Heart left ventricle (tissue), 16 donors: ENCODE results near the gene PJA1. TPM values are rescaled to one million over a fixed set of nuclear protein-coding genes. Genes with fewer than 3 reads are reported as not detected.

Experiments used
- ATAC-seq, 4 donors: fragments of 200-7000 bp; cut with Tn5 transposase; one replicate each; pipeline ENCODE4 v1.9.1; 2020 to 2022; ENCODE audit warnings: moderate library complexity in 4 of 4, mild to moderate bottlenecking in 3 of 4, moderate number of reproducible peaks in 1 of 4
- DNase-seq, 5 donors: peaks; one replicate each; pipeline ENCODE4 v3.0.0-alpha.2; 2020
- H3K27ac ChIP-seq, 12 donors: fragments of 200-600 bp; sonication (generic) in 4 of 12; one replicate each; pipeline versions ENCODE4 v1.5.0 to v1.8.0; 2016 to 2022; ENCODE audit warnings: mild to moderate bottlenecking in 2 of 12
- H3K27me3 ChIP-seq, 9 donors: fragments of 200-600 bp; sonication (generic) in 2 of 9; one replicate each; pipeline versions ENCODE4 v1.5.1 to v1.8.0; 2016 to 2022; ENCODE audit warnings: mild to moderate bottlenecking in 3 of 9
- H3K36me3 ChIP-seq, 9 donors: fragments of 200-600 bp; sonication (generic) in 2 of 9; one replicate each; pipeline versions ENCODE4 v1.5.0 to v1.8.0; 2018 to 2022; ENCODE audit warnings: mild to moderate bottlenecking in 2 of 9
- H3K4me1 ChIP-seq, 12 donors: fragments of 200-600 bp; sonication (generic) in 4 of 12; one replicate each; pipeline versions ENCODE4 v1.5.0 to v1.8.0; 2016 to 2022; ENCODE audit warnings: mild to moderate bottlenecking in 3 of 12
- H3K4me3 ChIP-seq, 12 donors: fragments of 200-600 bp; sonication (generic) in 4 of 12; one replicate each; pipeline versions ENCODE4 v1.5.0 to v1.8.0; 2017 to 2022; ENCODE audit warnings: mild to moderate bottlenecking in 9 of 12, moderate library complexity in 4 of 12
- H3K9me3 ChIP-seq, 12 donors: fragments of 200-600 bp; sonication (generic) in 4 of 12; one replicate each; pipeline versions ENCODE4 v1.5.0 to v1.8.0; 2016 to 2022; ENCODE audit warnings: mild to moderate bottlenecking in 1 of 12
- CTCF ChIP-seq, 12 donors: fragments of 200-600 bp; sonication (generic) in 4 of 12; IDR thresholded peaks; one replicate each; pipeline versions ENCODE4 v1.5.0 to v1.8.0; 2018 to 2022; ENCODE audit warnings: antibody characterized with exemption in 12 of 12, mild to moderate bottlenecking in 5 of 12
- POLR2A ChIP-seq, 2 donors: fragments of 450-650 bp; IDR thresholded peaks; one replicate each; pipeline ENCODE4 v1.6.1; 2017; ENCODE audit warnings: antibody characterized with exemption in 2 of 2, mild to moderate bottlenecking in 2 of 2, moderate library complexity in 2 of 2
- WGBS, 4 donors: extraction: QIAGEN DNeasy Blood & Tissue Kit in 2 of 4; methylation state at CpG; one replicate each; pipeline versions ENCODE4 v1.1.5 to v1.1.7; 2013 to 2018; 5-methylcytosine and 5-hydroxymethylcytosine counted together
- intact Hi-C, 10 donors: fragments of 100-400 bp; cut with DNase I; formaldehyde crosslinking; loops; one replicate each; pipeline versions ENCODE4 v1.11.1 to v1.14.2; 2022
- polyA plus RNA-seq, 2 donors: library from polyadenylated mRNA; stranded (reverse); fragments of 200-250 nt; gene quantifications; one replicate each; pipeline ENCODE4 v1.2.3, GENCODE V29; 2013
- total RNA-seq, 9 donors: library from RNA; depleted of rRNA in 2 of 9; stranded (reverse); fragments of >200 nt in 2 of 9; fragmentation: NEBNext Ultra II Directional in 3 of 9; extraction: Animal tissue kit (Norgen Biotek cat#: 25700) in 3 of 9; gene quantifications; one replicate each; pipeline versions ENCODE4 v1.1.0 to v1.2.4, GENCODE V29; 2016 to 2023
- donor health status: ischemic (EF 13 %, LVEDD 7.1; RV severe dilation, severe dysfunction).
- donor health status: healthy with polysubstance abuse.
- donor health status: DM: no; HTN: yes; CAD: no.
- donor health status: DM: no; HTN: no; CAD: no.
- donor health status: ischemic (EF 25% LVEDD 6.9; RV normal size, moderate dysfunction).
- donor health status: ischemic (EF 25% LVEDD 5.7; RV mildly dilated, moderate dysfunction).
- donor health status: healthy.
- donor health status: DM: yes; HTN: yes; CAD: no.
- donor health status: ischemic (EF 35%, LVEDD 5.7; RV mildly dilated, moderate dysfunction).
- donor health status: nonischemic (EF 11% LVEDD 7.7; RV severe dilation, severe dysfunction).
- donor health status: DM: yes; HTN: yes; CAD: no.
- donor health status: PGD.
- donor health status: ischemic (EF 29% LVEDD 5.4; RV normal size, mild dysfunction).
- donor health status: nonischemic (EF 23%, LVEDD 6.1; RV moderate dilation, normal function).

Gene PJA1
- total and polyA plus RNA-seq, 11 donors, result 4.3 to 20.1 (median 14.4) TPM

GRCh38 chrX:69127466-69127865 is 37.8 kb downstream of the PJA1 start:
- peaks cover 0 to 46% (median 0%) of the 10 kb centered on the region in 9 donors for H3K27me3 ChIP-seq
- no peaks in the 10 kb centered on the region for H3K9me3 ChIP-seq
- H3K27ac ChIP-seq, result no peak overlapping the region
- no peak for ATAC-seq
- DNase-seq, result no peak
- WGBS, 4 donors, result 79 to 95% (median 92%) methylated on average over 3 of the region's 3 CpGs
- TF ChIP-seq CTCF (IDR thresholded peaks at IDR 0.05) (no peak), POLR2A (IDR thresholded peaks at IDR 0.05) (no peak)
- intact Hi-C loops, result no loop called here
- no peaks in the 10 kb centered on the region for H3K36me3 ChIP-seq
- no peak overlapping the region for H3K4me3 ChIP-seq
- peaks cover 0 to 6% (median 0%) of the 10 kb centered on the region in 12 donors for H3K4me1 ChIP-seq

- H3K4me1 ChIP-seq, result peaks cover 0 to 6% (median 0%) of the 10 kb centered on the region in 12 donors
- intact Hi-C loops, result no loop called here
- ATAC-seq (peak in 1 of 4 donors; percentile 37), DNase-seq (no peak)
- no peaks in the 10 kb centered on the region for H3K9me3 ChIP-seq
- TF ChIP-seq CTCF (IDR thresholded peaks at IDR 0.05) (no peak), POLR2A (IDR thresholded peaks at IDR 0.05) (no peak)
- no peaks in the 10 kb centered on the region for H3K36me3 ChIP-seq
- WGBS, 4 donors, result 48 to 66% (median 61%) methylated on average over 4 to 5 of the region's 5 CpGs
- H3K4me3 ChIP-seq, result no peak overlapping the region
- H3K27me3 ChIP-seq, result peaks cover 0 to 45% (median 0%) of the 10 kb centered on the region in 9 donors
- no peak overlapping the region for H3K27ac ChIP-seq
Measured at GRCh38 chrX:69126642-69127041, 38.6 kb downstream of the PJA1 start.

GRCh38 chrX:69125094-69125493 is 40.2 kb downstream of the PJA1 start:
- Histone ChIP-seq H3K4me3 (no peak overlapping the region), H3K9me3 (no peaks in the 10 kb centered on the region), H3K36me3 (no peaks in the 10 kb centered on the region), H3K27me3 (peaks cover 0 to 38% (median 0%) of the 10 kb centered on the region in 9 donors), H3K27ac (no peak overlapping the region), H3K4me1 (peaks cover 0 to 6% (median 0%) of the 10 kb centered on the region in 12 donors)
- WGBS, 4 donors, result 84 to 96% (median 96%) methylated on average over 5 of the region's 5 CpGs
- no peak for TF ChIP-seq POLR2A (IDR thresholded peaks at IDR 0.05)
- TF ChIP-seq CTCF (IDR thresholded peaks at IDR 0.05), result no peak
- ATAC-seq (no peak), DNase-seq (no peak)
- intact Hi-C loops, result no loop called here

- intact Hi-C loops, result no loop called here
- no peak overlapping the region for H3K4me3 ChIP-seq
- peaks cover 0 to 29% (median 0%) of the 10 kb centered on the region in 9 donors for H3K27me3 ChIP-seq
- WGBS, 4 donors, result 79 to 97% (median 92%) methylated on average over 3 of the region's 3 CpGs
- H3K27ac ChIP-seq, result no peak overlapping the region
- H3K36me3 ChIP-seq, result no peaks in the 10 kb centered on the region
- peaks cover 0 to 6% (median 0%) of the 10 kb centered on the region in 12 donors for H3K4me1 ChIP-seq
- DNase-seq (no peak), ATAC-seq (no peak)
- no peak for TF ChIP-seq POLR2A (IDR thresholded peaks at IDR 0.05)
- no peaks in the 10 kb centered on the region for H3K9me3 ChIP-seq
Measured at GRCh38 chrX:69124108-69124507, 41.1 kb downstream of the PJA1 start.

- WGBS, 4 donors, result 75 to 91% (median 84%) methylated on average over 8 of the region's 8 CpGs
- no peaks in the 10 kb centered on the region for H3K9me3 ChIP-seq
- no peak overlapping the region for H3K4me3 ChIP-seq
- H3K36me3 ChIP-seq, result no peaks in the 10 kb centered on the region
- ATAC-seq (no peak), DNase-seq (no peak)
- no peak for TF ChIP-seq POLR2A (IDR thresholded peaks at IDR 0.05)
- TF ChIP-seq CTCF (IDR thresholded peaks at IDR 0.05), result no peak
- intact Hi-C loops, result no loop called here
- no peak overlapping the region for H3K27ac ChIP-seq
- peaks cover 0 to 23% (median 0%) of the 10 kb centered on the region in 9 donors for H3K27me3 ChIP-seq
- H3K4me1 ChIP-seq, result peaks cover 0 to 4% (median 0%) of the 10 kb centered on the region in 12 donors
Measured at GRCh38 chrX:69123481-69123880, 41.8 kb downstream of the PJA1 start.
